T47D (cell line): ENCODE measurements around the gene RALGPS1.
"Not testable (repeated sequence)": the region's sequence is repeated elsewhere in the genome, so short reads cannot be mapped to it uniquely, and the experiment has no call there.

Experiments
- DNase-seq, 2 experiments: peaks; one replicate each; pipeline versions ENCODE4 v3.0.0 to v3.0.0-alpha.2; 2011 to 2012; ENCODE audit warnings: low read depth in 1 of 2, low spot score in 1 of 2
- JUND ChIP-seq: IDR thresholded peaks from 2 replicates; pipeline ENCODE4 v1.6.1; 2012; ENCODE audit warnings: low read depth
- in situ Hi-C: cut with HindIII; loops from 2 replicates; pipeline ENCODE4 v1.10.0; 2016; ENCODE audit warnings: low sequenced_read_pairs, low pct_unique_long_range_greater_than_20kb

The RALGPS1 gene

GRCh38 chr9:127138444-127138843, 223.9 kb downstream of the RALGPS1 start:
- TF ChIP-seq JUND = no peak
- no peak for DNase-seq
- in situ Hi-C loops = no loop called here

GRCh38 chr9:127139071-127139731, 224.6 kb downstream of the RALGPS1 start:
- in situ Hi-C loops = no loop called here
- TF ChIP-seq JUND = no peak
- no peak for DNase-seq

DNA sequence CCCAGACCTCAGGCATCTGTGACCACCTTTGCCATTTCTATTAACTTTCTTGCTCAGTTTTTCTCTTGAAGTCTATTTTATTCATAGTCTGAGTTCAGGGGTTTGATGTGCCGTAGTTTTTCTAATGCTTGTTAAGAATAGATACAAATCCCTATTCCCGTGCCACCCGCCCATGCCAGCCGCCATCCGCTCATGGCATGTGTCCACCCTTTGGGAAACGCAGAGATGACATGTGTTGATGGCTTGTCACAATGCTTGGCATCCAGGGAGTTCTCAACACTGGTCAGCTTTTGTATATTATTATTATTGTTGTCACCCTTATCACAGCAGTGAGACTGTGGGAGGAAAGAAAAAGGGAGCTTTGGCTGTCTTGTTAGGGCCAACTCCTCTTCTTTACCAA, 225.2 kb downstream of the RALGPS1 start:
- TF ChIP-seq JUND = no peak
- DNase-seq = no peak
- in situ Hi-C loops = no loop called here

DNA sequence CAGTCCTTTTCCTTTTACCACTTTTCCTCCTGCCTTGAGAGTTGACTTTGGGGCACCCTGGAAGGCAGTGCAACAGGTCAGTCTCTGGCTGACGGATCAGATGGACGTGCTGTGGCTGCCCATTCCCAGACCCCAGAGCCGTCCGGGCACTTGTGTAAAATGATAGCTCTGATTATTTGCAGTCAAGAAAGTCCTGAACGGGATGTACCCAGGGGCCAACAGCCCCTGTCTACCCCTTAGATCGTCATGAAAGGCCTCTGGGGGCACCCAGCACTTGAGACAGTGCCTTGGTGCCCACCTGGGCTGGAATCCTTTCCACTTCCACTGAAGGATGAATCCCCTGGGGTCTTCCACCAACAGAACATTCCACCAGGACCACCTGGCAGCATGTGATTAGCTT, 225.6 kb downstream of the RALGPS1 start:
- in situ Hi-C loops = no loop called here
- no peak for TF ChIP-seq JUND
- DNase-seq = no peak

- no peak for TF ChIP-seq JUND
- DNase-seq = no peak
- in situ Hi-C loops = no loop called here
Observed at GRCh38 chr9:127140842-127141675, 226.5 kb downstream of the RALGPS1 start.

DNA sequence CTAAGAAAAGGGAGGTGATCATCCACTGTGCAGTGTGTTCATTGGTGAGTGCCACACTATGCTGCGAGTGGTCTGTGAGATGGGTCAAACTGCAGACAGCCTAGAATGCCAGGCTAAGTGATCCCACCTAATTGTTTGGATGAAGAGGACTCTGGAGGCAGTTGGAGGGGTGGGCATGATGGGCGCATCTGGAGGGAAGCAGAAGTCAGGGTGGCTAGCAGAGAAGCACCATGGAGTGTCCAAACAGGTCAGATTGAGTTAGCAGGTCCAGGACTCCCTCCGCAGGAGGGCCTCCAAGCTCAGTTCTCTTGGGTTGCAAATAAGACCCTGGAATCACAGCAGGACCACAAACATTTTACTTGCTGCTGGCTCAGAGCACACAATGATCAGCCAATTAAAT, 227.7 kb downstream of the RALGPS1 start:
- TF ChIP-seq JUND = no peak
- in situ Hi-C loops = no loop called here
- no peak for DNase-seq

- in situ Hi-C loops = no loop called here
- no peak for DNase-seq
Observed at GRCh38 chr9:127142931-127143464, 228.4 kb downstream of the RALGPS1 start.

DNA sequence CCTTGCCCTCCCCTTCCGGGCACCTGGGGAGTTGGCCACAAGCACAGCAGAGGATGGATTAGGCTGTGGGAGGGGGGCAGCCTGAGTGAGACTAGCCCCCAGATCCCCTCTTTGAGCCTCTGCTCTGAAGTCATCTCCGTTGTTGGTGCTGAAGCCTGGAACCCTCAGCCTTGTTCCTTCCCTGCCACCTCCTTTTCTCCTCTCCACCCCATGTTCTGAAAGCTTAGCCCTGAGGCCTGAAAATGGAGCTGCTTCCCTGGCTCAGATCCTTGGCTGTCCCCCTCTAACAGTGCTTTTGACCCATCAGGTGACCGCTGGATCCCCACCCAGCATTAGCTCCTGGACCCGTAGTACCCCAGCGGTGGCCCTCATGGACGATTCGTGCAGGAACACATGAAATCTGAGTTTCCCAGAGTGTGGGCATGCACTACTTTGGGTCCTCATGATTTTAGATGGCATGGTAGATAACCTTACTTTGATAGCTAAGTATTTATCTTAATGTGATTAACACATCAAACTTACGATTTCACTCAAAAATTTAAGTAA, 229.4 kb downstream of the RALGPS1 start:
- in situ Hi-C loops = no loop called here
- no peak for TF ChIP-seq JUND
- no peak for DNase-seq

More at GRCh38 chr9:127142931-127143464, 228.4 kb downstream of the RALGPS1 start:
- TF ChIP-seq JUND = no peak

GRCh38 chr9:127144670-127145445, 230.3 kb downstream of the RALGPS1 start:
- DNase-seq = no peak
- in situ Hi-C loops = no loop called here
- TF ChIP-seq JUND = no peak

- in situ Hi-C loops, DNase-seq: not testable (repeated sequence)
Observed at GRCh38 chr9:127146841-127147240, 232.3 kb downstream of the RALGPS1 start.

GRCh38 chr9:127147251-127147650, 232.7 kb downstream of the RALGPS1 start:
- DNase-seq = no peak
- TF ChIP-seq JUND = no peak
- in situ Hi-C loops = no loop called here

- in situ Hi-C loops = no loop called here
- no peak for DNase-seq
- TF ChIP-seq JUND = no peak
Observed at GRCh38 chr9:127148014-127148413, 233.4 kb downstream of the RALGPS1 start.
